Measurements from ENCODE around the gene MLLT11.
"Not testable (repeated sequence)": the region's sequence is repeated elsewhere in the genome, so short reads cannot be mapped to it uniquely, and the experiment has no call there.

MLLT11 gene

GRCh38 chr1:151054971-151055547 is 5.1 kb upstream of the MLLT11 start:
- no peak for DNase-seq (ENCODE audit: extremely low spot score, insufficient read length, low read depth)
- FAIRE-seq: no peak

- no peak for DNase-seq (ENCODE audit: extremely low spot score, insufficient read length, low read depth)
- no peak for FAIRE-seq
Measured at GRCh38 chr1:151055581-151055980, 4.6 kb upstream of the MLLT11 start.

GRCh38 chr1:151056149-151056548 is 4.0 kb upstream of the MLLT11 start:
- FAIRE-seq: peak; percentile 36

GRCh38 chr1:151058692-151059091 is 1.5 kb upstream of the MLLT11 start:
- DNase-seq (ENCODE audit: extremely low spot score, insufficient read length, low read depth): no peak
- no peak for FAIRE-seq

More at GRCh38 chr1:151056149-151056548, 4.0 kb upstream of the MLLT11 start:
- DNase-seq (ENCODE audit: extremely low spot score, insufficient read length, low read depth): no peak

- DNase-seq (ENCODE audit: extremely low spot score, insufficient read length, low read depth) (peak; percentile 85), FAIRE-seq (peak; percentile 78)
Measured at GRCh38 chr1:151059109-151060006, 839 bp upstream of the MLLT11 start, which contains the start of gene CDC42SE1. Gene CDC42SE1, minus strand, starts transcription at chr1:151059622. Its CDS starts 3,892 bp downstream, at chr1:151055730.

GRCh38 chr1:151060657-151061421 is 642 bp downstream of the MLLT11 start:
- DNase-seq (ENCODE audit: extremely low spot score, insufficient read length, low read depth) (no peak), FAIRE-seq (no peak)

GRCh38 chr1:151061704-151062103 is 1.5 kb downstream of the MLLT11 start:
- FAIRE-seq (no peak), DNase-seq (ENCODE audit: extremely low spot score, insufficient read length, low read depth) (no peak)

- DNase-seq (ENCODE audit: extremely low spot score, insufficient read length, low read depth): no peak
- no peak for FAIRE-seq
Measured at GRCh38 chr1:151062741-151063371, 2.7 kb downstream of the MLLT11 start.

GRCh38 chr1:151065089-151065645 is 5.0 kb downstream of the MLLT11 start:
- FAIRE-seq: no peak
- no peak for DNase-seq (ENCODE audit: extremely low spot score, insufficient read length, low read depth)

- DNase-seq (ENCODE audit: extremely low spot score, insufficient read length, low read depth) (no peak), FAIRE-seq (no peak)
Measured at GRCh38 chr1:151067185-151067584, 7.0 kb downstream of the MLLT11 start.

GRCh38 chr1:151069103-151069486 is 8.9 kb downstream of the MLLT11 start:
- DNase-seq (ENCODE audit: extremely low spot score, insufficient read length, low read depth): no peak
- FAIRE-seq: no peak

GRCh38 chr1:151070474-151071276 is 10.5 kb downstream of the MLLT11 start, which contains the start of gene GABPB2:
Gene GABPB2, plus strand, starts transcription at chr1:151070761. Its CDS starts 17,429 bp downstream, at chr1:151088190.
- FAIRE-seq (peak; percentile 83), DNase-seq (ENCODE audit: extremely low spot score, insufficient read length, low read depth) (peak; percentile 83)

GRCh38 chr1:151072224-151072623 is 12.0 kb downstream of the MLLT11 start:
- DNase-seq (ENCODE audit: extremely low spot score, insufficient read length, low read depth): no peak
- FAIRE-seq: no peak

GRCh38 chr1:151085953-151086559 is 25.9 kb downstream of the MLLT11 start:
- no peak for DNase-seq (ENCODE audit: extremely low spot score, insufficient read length, low read depth)
- FAIRE-seq: no peak

- not testable (repeated sequence) for FAIRE-seq; DNase-seq (ENCODE audit: extremely low spot score, insufficient read length, low read depth)
Measured at GRCh38 chr1:151097426-151097825, 37.2 kb downstream of the MLLT11 start.

- DNase-seq (ENCODE audit: extremely low spot score, insufficient read length, low read depth): no peak
- no peak for FAIRE-seq
Measured at GRCh38 chr1:151098126-151098525, 37.9 kb downstream of the MLLT11 start.

- DNase-seq (ENCODE audit: extremely low spot score, insufficient read length, low read depth) (no peak), FAIRE-seq (no peak)
Measured at GRCh38 chr1:151104630-151105029, 44.4 kb downstream of the MLLT11 start.

GRCh38 chr1:151106894-151107293 is 46.7 kb downstream of the MLLT11 start:
- no peak for DNase-seq (ENCODE audit: extremely low spot score, insufficient read length, low read depth)
- FAIRE-seq: no peak
